ENCODE results near the gene PRR30. TPM values are rescaled to one million over a fixed set of nuclear protein-coding genes. Genes with fewer than 3 reads are reported as not detected.

The PRR30 gene
- total RNA-seq, 1 donor from 2014 or later, result not detected

GRCh38 chr2:27162151-27163121 lies 23.2 kb upstream of the PRR30 start:
- H3K36me3 Mint-ChIP-seq (ENCODE audit: unreplicated experiment), result no peaks in the 10 kb centered on the region
- no peak overlapping the region for H3K27ac Mint-ChIP-seq (ENCODE audit: unreplicated experiment)
- H3K4me3 Mint-ChIP-seq (ENCODE audit: unreplicated experiment), result no peak overlapping the region
- peaks cover 6% of the 10 kb centered on the region for H3K27me3 Mint-ChIP-seq (ENCODE audit: unreplicated experiment)
- H3K9me3 Mint-ChIP-seq (ENCODE audit: unreplicated experiment), result no peaks in the 10 kb centered on the region
- no peaks in the 10 kb centered on the region for H3K4me1 Mint-ChIP-seq (ENCODE audit: low read depth, unreplicated experiment)
- no peak for TF ChIP-seq CTCF (IDR thresholded peaks at IDR 0.05; ENCODE audit: partially characterized antibody, unreplicated experiment)
- no peak for DNase-seq

GRCh38 chr2:27160191-27160590 lies 21.0 kb upstream of the PRR30 start:
- Mint-ChIP-seq H3K4me1 (ENCODE audit: low read depth, unreplicated experiment) (no peaks in the 10 kb centered on the region), H3K4me3 (ENCODE audit: unreplicated experiment) (no peak overlapping the region), H3K27ac (ENCODE audit: unreplicated experiment) (no peak overlapping the region), H3K36me3 (ENCODE audit: unreplicated experiment) (no peaks in the 10 kb centered on the region), H3K9me3 (ENCODE audit: unreplicated experiment) (no peaks in the 10 kb centered on the region), H3K27me3 (ENCODE audit: unreplicated experiment) (peaks cover 6% of the 10 kb centered on the region)
- no peak for TF ChIP-seq CTCF (IDR thresholded peaks at IDR 0.05; ENCODE audit: partially characterized antibody, unreplicated experiment)
- no peak for DNase-seq

GRCh38 chr2:27159271-27159670 lies 20.1 kb upstream of the PRR30 start:
- Mint-ChIP-seq H3K4me3 (ENCODE audit: unreplicated experiment) (no peak overlapping the region), H3K27me3 (ENCODE audit: unreplicated experiment) (peaks cover 6% of the 10 kb centered on the region), H3K36me3 (ENCODE audit: unreplicated experiment) (no peaks in the 10 kb centered on the region), H3K4me1 (ENCODE audit: low read depth, unreplicated experiment) (no peaks in the 10 kb centered on the region), H3K9me3 (ENCODE audit: unreplicated experiment) (peaks cover under 1% of the 10 kb centered on the region), H3K27ac (ENCODE audit: unreplicated experiment) (no peak overlapping the region)
- TF ChIP-seq CTCF (IDR thresholded peaks at IDR 0.05; ENCODE audit: partially characterized antibody, unreplicated experiment), result no peak
- DNase-seq, result no peak

- H3K4me3 Mint-ChIP-seq (ENCODE audit: unreplicated experiment), result no peak overlapping the region
- H3K9me3 Mint-ChIP-seq (ENCODE audit: unreplicated experiment), result peaks cover 1% of the 10 kb centered on the region
- no peaks in the 10 kb centered on the region for H3K36me3 Mint-ChIP-seq (ENCODE audit: unreplicated experiment)
- peaks cover 6% of the 10 kb centered on the region for H3K27me3 Mint-ChIP-seq (ENCODE audit: unreplicated experiment)
- no peaks in the 10 kb centered on the region for H3K4me1 Mint-ChIP-seq (ENCODE audit: low read depth, unreplicated experiment)
- no peak for DNase-seq
- H3K27ac Mint-ChIP-seq (ENCODE audit: unreplicated experiment), result no peak overlapping the region
- no peak for TF ChIP-seq CTCF (IDR thresholded peaks at IDR 0.05; ENCODE audit: partially characterized antibody, unreplicated experiment)
Measured at GRCh38 chr2:27158468-27158867, 19.3 kb upstream of the PRR30 start.

GRCh38 chr2:27155069-27155520 lies 15.9 kb upstream of the PRR30 start:
- no peak overlapping the region for H3K4me3 Mint-ChIP-seq (ENCODE audit: unreplicated experiment)
- TF ChIP-seq CTCF (IDR thresholded peaks at IDR 0.05; ENCODE audit: partially characterized antibody, unreplicated experiment), result no peak
- no peaks in the 10 kb centered on the region for H3K4me1 Mint-ChIP-seq (ENCODE audit: low read depth, unreplicated experiment)

More at GRCh38 chr2:27155069-27155520, 15.9 kb upstream of the PRR30 start:
- Mint-ChIP-seq H3K9me3 (ENCODE audit: unreplicated experiment) (peaks cover 1% of the 10 kb centered on the region), H3K27me3 (ENCODE audit: unreplicated experiment) (peaks cover 6% of the 10 kb centered on the region), H3K36me3 (ENCODE audit: unreplicated experiment) (no peaks in the 10 kb centered on the region), H3K27ac (ENCODE audit: unreplicated experiment) (no peak overlapping the region)
- no peak for DNase-seq
